Stimulated activated CD8-positive, alpha-beta memory T cell treated with anti-CD3 and anti-CD28 coated beads, Interleukin-7, amount 100 ng/mL, for 24 hours (primary cell): ENCODE data around the gene CRHR1.

Experiments
- DNase-seq: peaks from one replicate; pipeline ENCODE4 v3.0.0-alpha.2; 2020; ENCODE audit warnings: low read depth

The CRHR1 gene

GRCh38 chr17:45824475-45824874 is 40.4 kb downstream of the CRHR1 start:
- no peak for DNase-seq

GRCh38 chr17:45824901-45825492 is 40.9 kb downstream of the CRHR1 start:
- DNase-seq, result no peak

- no peak for DNase-seq
Observed at GRCh38 chr17:45825792-45826191, 41.7 kb downstream of the CRHR1 start.

- DNase-seq, result no peak
Observed at GRCh38 chr17:45826919-45827588, 42.9 kb downstream of the CRHR1 start.

- DNase-seq, result no peak
Observed at GRCh38 chr17:45828171-45828570, 44.1 kb downstream of the CRHR1 start.

- DNase-seq, result no peak
Observed at GRCh38 chr17:45828582-45829133, 44.5 kb downstream of the CRHR1 start.

GRCh38 chr17:45833920-45834319 is 49.8 kb downstream of the CRHR1 start:
- no peak for DNase-seq

- no peak for DNase-seq
Observed at GRCh38 chr17:45834471-45835396, 50.6 kb downstream of the CRHR1 start.

GRCh38 chr17:45835481-45835880 is 51.4 kb downstream of the CRHR1 start:
- no peak for DNase-seq

GRCh38 chr17:45836047-45837044 is 52.2 kb downstream of the CRHR1 start:
- DNase-seq, result no peak

- no peak for DNase-seq
Observed at GRCh38 chr17:45837187-45837586, 53.1 kb downstream of the CRHR1 start.

- no peak for DNase-seq
Observed at GRCh38 chr17:45837603-45838002, 53.5 kb downstream of the CRHR1 start.

- no peak for DNase-seq
Observed at GRCh38 chr17:45838751-45839295, 54.7 kb downstream of the CRHR1 start.

- no peak for DNase-seq
Observed at GRCh38 chr17:45839442-45839841, 55.3 kb downstream of the CRHR1 start.

- no peak for DNase-seq
Observed at GRCh38 chr17:45841186-45841585, 57.1 kb downstream of the CRHR1 start.

GRCh38 chr17:45841883-45842525 is 57.9 kb downstream of the CRHR1 start:
- DNase-seq, result no peak

GRCh38 chr17:45843722-45844121 is 59.6 kb downstream of the CRHR1 start:
- DNase-seq, result no peak

GRCh38 chr17:45844695-45845375 is 60.7 kb downstream of the CRHR1 start, which contains the start of gene SPPL2C:
SPPL2C (plus strand) TSS chr17:45844881; CDS start chr17:45844907, 26 bp downstream.
- DNase-seq, result no peak

- no peak for DNase-seq
Observed at GRCh38 chr17:45845376-45846185, 61.5 kb downstream of the CRHR1 start.
